Stromal cell of bone marrow (primary cell): ENCODE measurements around the gene KDM2A.

Experiments
- DNase-seq: peaks from one replicate; pipeline ENCODE4 v3.0.0-alpha.2; 2012; ENCODE audit warnings: low read depth

KDM2A gene

DNA sequence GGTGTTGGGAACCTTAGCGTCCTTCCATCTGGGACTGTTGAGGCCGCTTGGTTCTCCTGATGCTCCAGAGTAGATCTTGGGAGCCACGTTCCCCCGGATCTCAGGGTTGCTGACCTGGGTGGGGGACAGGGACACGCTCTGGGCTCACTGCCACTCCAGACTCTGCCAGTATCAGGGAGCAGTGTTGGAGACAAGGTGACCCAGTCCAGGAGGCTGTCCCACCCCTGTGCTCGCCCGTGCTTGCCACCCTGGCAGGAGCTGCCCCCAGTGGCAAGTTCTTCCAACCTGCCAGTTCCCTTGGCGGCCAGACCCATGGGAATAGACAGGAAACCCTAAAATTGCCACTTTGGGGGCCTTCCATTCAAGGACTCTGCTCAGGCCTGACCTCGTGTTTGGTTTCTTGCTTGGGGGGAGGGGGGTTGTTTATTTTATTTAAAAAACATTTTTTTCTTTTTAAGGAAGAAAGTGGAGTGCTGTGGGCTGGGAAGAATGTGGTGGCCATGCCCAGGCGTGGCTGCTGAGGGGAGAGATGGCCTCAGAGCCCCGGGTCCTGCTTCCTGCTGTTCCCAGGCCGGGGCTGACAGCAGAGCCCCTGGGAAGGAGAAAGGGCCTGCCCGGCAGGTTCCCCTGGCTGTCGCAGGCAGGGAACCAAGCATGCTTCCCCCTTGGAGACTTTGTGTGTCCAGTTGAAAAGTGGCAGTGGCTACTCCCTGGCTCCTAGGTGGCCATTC lies 154.4 kb downstream of the KDM2A start:
- DNase-seq: no peak

- no peak for DNase-seq
Measured at GRCh38 chr11:67274768-67275605, 155.9 kb downstream of the KDM2A start.

DNA sequence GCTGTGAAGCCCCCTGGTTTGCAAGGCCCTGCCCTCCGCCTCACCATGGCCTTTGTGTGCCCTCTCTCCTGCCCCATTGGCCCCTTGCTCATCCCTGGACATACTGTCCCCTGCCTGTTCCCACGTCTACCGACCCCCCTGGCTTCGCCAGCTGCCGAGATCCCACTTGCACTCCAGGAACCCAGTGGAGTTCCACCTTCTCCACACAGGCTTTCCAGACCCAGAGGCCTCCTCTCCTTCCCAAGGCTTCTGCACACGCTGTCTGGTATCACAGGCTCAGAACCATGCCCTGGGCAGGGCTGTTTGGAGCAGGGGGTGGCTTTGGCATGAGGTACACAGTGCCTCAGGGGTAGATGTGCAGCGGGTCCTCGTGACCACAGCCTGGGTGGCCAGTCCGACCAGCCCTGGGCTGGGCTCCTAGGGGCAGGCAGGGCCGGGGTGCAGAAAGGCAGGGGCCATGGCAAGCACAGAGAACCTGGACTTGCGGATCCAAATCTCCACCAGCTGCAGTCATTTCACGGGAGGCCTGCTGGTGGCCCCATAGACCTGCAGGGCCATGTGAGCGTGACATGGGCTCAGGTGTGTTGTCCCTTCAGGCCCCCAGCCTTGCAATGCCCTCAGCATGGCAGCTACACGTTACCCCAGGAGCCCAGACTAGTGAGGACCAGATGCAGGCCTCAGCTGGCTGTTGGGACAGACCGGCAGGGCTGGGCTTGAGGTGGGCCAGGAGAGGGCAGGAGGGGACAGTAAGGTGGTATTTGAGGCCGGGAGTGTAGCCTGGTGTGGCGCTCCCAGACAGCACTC lies 156.7 kb downstream of the KDM2A start:
- DNase-seq: no peak

DNA sequence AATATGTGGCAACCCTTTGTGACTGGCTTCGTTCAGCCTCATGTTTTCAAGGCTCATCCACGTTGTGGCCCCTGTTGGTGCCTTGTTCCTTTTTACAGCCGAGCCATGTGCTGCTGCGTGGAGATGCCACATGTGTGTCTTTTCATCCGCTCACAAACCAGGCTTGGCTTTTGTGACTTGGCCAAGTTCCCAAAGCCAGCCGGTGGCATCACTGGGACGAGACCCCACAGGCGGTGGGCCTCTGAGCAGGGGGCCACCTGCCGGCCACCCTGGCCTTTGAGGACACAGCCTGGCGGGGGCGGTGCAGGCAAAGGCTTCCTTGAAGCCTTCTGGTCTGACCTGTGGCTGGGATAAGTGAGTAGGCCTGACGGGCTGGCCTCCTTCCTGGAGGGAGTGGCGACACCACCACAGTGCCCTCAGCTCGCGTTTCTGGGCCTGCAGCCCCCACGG lies 157.7 kb downstream of the KDM2A start:
- peak; percentile 40 for DNase-seq

DNA sequence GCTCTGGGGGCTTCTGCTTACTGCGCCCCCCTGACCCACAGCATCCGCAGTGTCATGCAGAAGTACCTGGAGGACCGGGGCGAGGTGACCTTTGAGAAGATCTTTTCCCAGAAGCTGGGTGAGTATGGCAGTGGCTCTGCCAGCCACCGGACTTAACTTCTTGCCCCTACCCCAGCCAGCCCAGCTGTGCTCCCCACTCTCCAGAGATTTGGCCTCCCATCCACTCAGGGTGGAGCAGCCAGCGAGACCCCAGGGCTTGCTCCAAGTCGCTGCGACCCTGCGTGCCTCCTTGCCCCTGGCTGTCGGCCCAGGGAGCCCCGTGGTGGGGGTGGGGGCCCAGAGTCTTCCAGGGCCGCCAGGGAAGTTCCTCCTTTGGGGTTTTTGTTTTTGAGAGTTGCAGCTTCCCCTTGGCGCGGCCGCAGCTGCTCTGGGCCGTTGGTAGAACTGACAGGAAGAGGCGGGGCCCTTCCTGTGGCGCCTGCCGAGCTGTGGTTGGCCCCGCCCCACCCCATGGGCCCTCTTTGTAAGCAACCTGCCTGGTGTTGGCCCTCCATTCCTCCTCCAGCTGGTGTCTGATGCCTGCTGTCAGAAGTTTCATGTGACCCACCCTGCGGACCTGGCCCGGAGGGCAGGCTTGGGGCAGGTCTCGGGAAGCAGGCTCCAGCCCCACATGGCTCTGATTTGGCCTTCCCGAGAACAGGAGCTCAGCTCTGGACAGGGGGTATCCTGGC lies 158.3 kb downstream of the KDM2A start:
- peak; percentile 57 for DNase-seq

DNA sequence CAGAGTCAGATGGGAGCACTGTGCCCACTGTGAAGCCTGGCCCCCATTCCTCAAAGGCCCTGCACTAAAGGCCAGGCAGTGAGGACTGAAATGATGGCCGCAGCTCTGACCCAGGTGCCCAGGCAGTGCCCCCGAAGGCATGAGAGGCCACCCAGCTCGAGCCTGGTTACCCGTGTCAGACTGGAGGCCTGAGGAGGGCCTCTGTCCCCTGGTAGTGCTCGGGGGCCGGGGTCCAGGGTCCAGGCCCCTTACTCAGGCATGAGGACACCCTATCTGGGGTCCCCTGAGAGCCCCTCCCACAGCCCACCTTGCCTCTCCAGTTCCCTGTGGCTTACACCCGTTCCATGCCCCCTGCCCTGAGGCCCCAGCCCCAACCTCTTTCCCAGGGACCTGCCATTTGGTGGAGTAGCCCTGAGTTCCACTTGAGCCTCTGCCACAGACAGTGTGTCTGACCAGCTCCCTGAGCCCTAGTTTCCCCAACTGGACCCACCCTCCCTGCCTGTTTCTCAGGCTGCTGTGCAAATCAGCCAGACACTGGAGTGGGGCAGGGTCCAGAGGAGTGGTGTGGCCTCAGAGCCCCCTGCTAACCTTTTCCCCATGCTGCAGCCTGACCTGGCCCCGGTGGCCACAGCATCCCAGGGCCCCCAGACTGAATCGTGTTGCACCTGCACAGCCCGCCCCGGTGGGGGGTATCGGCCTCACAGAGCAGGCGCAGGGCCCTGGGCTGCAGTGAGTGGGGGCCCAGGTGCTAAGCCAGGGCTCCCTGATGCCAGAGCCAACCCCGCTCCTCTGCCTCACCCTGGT lies 159.3 kb downstream of the KDM2A start:
- DNase-seq: no peak

DNA sequence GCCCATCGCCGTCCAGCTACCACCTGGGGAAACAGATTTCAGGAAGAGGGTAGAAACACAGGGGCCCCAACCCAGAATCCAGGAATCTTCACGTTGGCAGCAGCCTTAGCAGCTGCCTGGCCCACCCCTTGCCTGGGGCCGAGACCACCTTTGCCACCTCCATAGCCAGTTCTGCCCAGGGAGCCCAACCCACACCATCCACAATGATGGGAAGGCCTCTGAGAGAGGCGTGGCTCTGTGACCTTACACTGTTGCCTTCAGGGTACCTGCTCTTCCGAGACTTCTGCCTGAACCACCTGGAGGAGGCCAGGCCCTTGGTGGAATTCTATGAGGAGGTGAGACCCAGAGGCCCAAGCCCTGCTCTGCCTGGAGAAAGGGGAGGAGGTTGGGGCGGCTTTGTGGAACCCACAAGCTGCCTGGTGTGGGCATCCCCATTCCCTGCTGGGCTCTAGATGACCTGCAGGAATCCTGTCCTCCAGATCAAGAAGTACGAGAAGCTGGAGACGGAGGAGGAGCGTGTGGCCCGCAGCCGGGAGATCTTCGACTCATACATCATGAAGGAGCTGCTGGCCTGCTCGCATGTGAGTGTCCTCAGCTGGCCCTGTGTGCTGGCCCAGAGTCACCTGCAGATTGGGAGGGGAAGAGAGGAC lies 160.0 kb downstream of the KDM2A start:
- no peak for DNase-seq

DNA sequence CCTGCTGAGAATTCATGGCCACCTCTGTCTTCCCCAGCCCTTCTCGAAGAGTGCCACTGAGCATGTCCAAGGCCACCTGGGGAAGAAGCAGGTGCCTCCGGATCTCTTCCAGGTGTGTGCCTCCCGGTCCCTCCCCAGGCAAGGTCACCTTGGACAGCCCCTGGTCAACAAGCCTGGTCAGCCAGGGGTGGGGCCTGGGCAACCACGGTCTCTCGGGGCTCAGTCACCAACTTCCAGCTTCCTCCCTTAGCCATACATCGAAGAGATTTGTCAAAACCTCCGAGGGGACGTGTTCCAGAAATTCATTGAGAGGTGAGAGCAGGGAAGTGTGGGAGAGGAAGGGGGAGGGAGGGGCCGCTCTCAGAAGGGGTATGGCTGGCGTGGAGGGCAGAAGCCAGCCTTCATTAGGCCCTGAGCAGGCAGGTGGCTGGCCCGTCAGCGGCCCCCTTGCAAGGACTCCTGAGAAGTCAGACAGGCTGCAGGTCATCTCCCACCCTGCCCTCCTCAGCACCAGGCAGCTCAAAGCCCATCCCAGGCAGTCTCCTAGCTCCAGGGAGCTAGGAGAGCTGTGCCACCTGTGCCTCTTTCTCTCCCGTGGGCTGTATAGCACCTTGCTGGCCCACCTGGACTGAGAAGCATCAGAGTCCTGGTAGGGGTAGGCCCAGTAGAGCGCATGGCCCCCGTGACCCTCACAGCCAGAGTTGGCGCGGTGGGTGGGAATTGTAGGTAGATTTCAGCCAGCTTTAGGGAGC lies 160.7 kb downstream of the KDM2A start:
- no peak for DNase-seq

GRCh38 chr11:67280341-67280787 lies 161.3 kb downstream of the KDM2A start:
- DNase-seq: no peak

DNA sequence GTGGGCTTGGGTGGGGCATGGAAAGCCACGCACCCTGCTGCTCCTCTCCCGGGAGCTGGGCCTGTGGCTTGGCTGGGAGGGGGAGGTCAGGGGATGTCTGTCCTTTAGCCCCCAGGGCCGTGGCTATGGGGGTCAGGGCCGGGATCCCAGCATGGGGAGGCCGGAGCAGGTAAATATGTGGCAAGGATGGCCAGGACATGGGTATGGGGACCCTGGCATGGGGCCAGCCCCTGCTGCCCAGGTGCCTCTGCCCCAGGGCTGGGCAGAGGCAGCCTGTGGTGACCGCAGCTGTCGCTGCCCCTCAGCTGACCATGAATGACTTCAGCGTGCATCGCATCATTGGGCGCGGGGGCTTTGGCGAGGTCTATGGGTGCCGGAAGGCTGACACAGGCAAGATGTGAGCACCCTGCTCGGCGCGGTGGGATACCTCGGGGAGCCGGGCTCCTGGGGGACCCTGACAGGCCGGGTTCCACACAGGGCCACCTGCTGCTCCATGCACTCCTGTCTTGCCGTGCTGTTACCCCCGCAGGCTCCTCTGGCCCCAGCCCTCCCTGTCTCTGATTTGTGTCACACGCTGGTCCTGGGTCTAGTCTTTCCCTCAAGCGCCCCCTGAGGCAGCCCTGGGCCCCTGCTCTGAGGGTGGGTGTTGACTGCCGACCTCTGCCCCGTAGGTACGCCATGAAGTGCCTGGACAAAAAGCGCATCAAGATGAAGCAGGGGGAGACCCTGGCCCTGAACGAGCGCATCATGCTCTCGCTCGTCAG lies 161.9 kb downstream of the KDM2A start:
- no peak for DNase-seq

GRCh38 chr11:67281552-67282150 lies 162.6 kb downstream of the KDM2A start:
- no peak for DNase-seq

- DNase-seq: no peak
Measured at GRCh38 chr11:67282155-67282875, 163.3 kb downstream of the KDM2A start.

DNA sequence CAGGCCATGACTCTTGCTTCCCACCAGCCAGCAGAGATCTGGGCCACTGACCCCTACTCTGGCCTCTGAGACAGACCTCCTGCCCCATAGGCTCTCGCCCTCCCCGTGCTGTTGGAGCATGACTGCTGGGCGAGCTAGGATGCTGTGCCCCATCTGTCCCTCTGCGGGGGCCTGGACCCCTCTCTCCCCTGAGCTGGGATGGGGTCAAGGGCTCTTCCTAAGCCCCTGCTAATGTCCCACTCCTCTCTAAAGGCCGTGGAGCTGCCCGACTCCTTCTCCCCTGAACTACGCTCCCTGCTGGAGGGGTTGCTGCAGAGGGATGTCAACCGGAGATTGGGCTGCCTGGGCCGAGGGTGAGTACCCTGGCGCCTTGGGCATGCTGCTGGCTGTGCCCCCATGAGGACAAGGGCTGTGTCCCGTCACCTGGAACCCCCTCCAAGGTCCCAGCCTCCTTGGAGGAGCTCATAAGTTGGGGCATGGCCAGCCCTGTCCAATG lies 163.9 kb downstream of the KDM2A start:
- no peak for DNase-seq

- no peak for DNase-seq
Measured at GRCh38 chr11:67283481-67283963, 164.5 kb downstream of the KDM2A start.

DNA sequence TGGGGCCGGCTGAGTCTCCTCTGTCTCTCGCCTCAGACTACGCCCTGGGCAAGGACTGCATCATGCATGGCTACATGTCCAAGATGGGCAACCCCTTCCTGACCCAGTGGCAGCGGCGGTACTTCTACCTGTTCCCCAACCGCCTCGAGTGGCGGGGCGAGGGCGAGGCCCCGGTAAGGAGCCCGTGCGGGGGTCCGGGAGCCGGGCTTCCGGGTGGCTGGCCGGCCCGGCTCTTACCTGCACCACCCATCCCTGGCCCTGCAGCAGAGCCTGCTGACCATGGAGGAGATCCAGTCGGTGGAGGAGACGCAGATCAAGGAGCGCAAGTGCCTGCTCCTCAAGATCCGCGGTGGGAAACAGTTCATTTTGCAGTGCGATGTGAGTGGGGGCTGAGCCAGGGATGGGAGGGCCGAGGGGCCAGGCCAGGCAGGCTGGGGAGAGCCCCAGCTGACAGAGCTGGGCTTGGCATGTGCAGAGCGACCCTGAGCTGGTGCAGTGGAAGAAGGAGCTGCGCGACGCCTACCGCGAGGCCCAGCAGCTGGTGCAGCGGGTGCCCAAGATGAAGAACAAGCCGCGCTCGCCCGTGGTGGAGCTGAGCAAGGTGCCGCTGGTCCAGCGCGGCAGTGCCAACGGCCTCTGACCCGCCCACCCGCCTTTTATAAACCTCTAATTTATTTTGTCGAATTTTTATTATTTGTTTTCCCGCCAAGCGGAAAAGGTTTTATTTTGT lies 165.9 kb downstream of the KDM2A start:
- DNase-seq: no peak
